Muscle layer of colon (tissue), 2 donors: Measurements from ENCODE around the gene FCER1G.
A peak's percentile ranks its signal among the peaks of the same experiment; 100 is the strongest.

ENCODE experiments used
- H3K27ac ChIP-seq: one replicate; pipeline ENCODE4 v1.7.0; 2013; ENCODE audit warnings: low read depth, mild to moderate bottlenecking, low read length, moderate library complexity
- H3K27me3 ChIP-seq, 2 donors: one replicate each; pipeline ENCODE4 v1.7.0; 2013; ENCODE audit warnings: low read length in 2 of 2, mild to moderate bottlenecking in 2 of 2; ENCODE audit not compliant: insufficient read depth in 2 of 2, control insufficient read depth in 1 of 2
- H3K36me3 ChIP-seq: one replicate; pipeline ENCODE4 v1.7.0; 2013; ENCODE audit warnings: mild to moderate bottlenecking, low read length; ENCODE audit not compliant: insufficient read depth
- H3K4me1 ChIP-seq: one replicate; pipeline ENCODE4 v1.7.0; 2013; ENCODE audit warnings: mild to moderate bottlenecking, low read length; ENCODE audit not compliant: insufficient read depth
- H3K4me3 ChIP-seq, 2 donors: one replicate each; pipeline ENCODE4 v1.7.0; 2013; ENCODE audit warnings: low read length in 2 of 2, low read depth in 1 of 2, mild to moderate bottlenecking in 1 of 2, moderate library complexity in 1 of 2
- H3K9ac ChIP-seq: one replicate; pipeline ENCODE4 v1.7.0; 2013; ENCODE audit warnings: low read length
- H3K9me3 ChIP-seq: one replicate; pipeline ENCODE4 v1.7.0; 2013; ENCODE audit warnings: mild to moderate bottlenecking, low read length
- donor health status: abdominal sarcoma.
- donor health status: Adenocarcinoma of cecum.

FCER1G gene

GRCh38 chr1:161175771-161176453 is 39.2 kb upstream of the FCER1G start:
- peaks cover 32% of the 10 kb centered on the region for H3K4me1 ChIP-seq
- peak overlapping the region; percentile 90 to 95 for H3K4me3 ChIP-seq
- peaks cover 42% of the 10 kb centered on the region for H3K36me3 ChIP-seq
- no peaks in the 10 kb centered on the region for H3K9me3 ChIP-seq
- H3K9ac ChIP-seq, result peak overlapping the region; percentile 74
- H3K27me3 ChIP-seq, result no peaks in the 10 kb centered on the region
- H3K27ac ChIP-seq, result peak overlapping the region; percentile 84

- no peaks in the 10 kb centered on the region for H3K27me3 ChIP-seq
- H3K36me3 ChIP-seq, result peaks cover 35% of the 10 kb centered on the region
- peak overlapping the region; percentile 74 for H3K9ac ChIP-seq
- no peaks in the 10 kb centered on the region for H3K9me3 ChIP-seq
- peak overlapping the region; percentile 84 for H3K27ac ChIP-seq
- peaks cover 32% of the 10 kb centered on the region for H3K4me1 ChIP-seq
- peak overlapping the region; percentile 90 to 95 for H3K4me3 ChIP-seq
Measured at GRCh38 chr1:161176468-161177111, 38.5 kb upstream of the FCER1G start.

- peaks cover 32% of the 10 kb centered on the region for H3K4me1 ChIP-seq
- H3K9ac ChIP-seq, result peak within 1 kb of the TSS; percentile 74
- peak within 1 kb of the TSS; percentile 84 for H3K27ac ChIP-seq
- no peaks in the 10 kb centered on the region for H3K27me3 ChIP-seq
- H3K9me3 ChIP-seq, result no peaks in the 10 kb centered on the region
- peaks cover 28% of the 10 kb centered on the region for H3K36me3 ChIP-seq
- peak within 1 kb of the TSS; percentile 90 to 95 for H3K4me3 ChIP-seq
Measured at GRCh38 chr1:161177112-161177935, 37.8 kb upstream of the FCER1G start, which contains the start of gene B4GALT3. TSS of gene B4GALT3 (minus strand) at chr1:161177507. CDS start at chr1:161176060, 1,447 bp downstream.

GRCh38 chr1:161177936-161178244 is 37.2 kb upstream of the FCER1G start:
- peaks cover 25% of the 10 kb centered on the region for H3K36me3 ChIP-seq
- no peaks in the 10 kb centered on the region for H3K9me3 ChIP-seq
- no peaks in the 10 kb centered on the region for H3K27me3 ChIP-seq
- peak overlapping the region; percentile 74 for H3K9ac ChIP-seq
- H3K4me1 ChIP-seq, result peaks cover 26% of the 10 kb centered on the region
- peak overlapping the region; percentile 90 to 95 for H3K4me3 ChIP-seq
- H3K27ac ChIP-seq, result peak overlapping the region; percentile 84

- Histone ChIP-seq H3K36me3 (peaks cover 10% of the 10 kb centered on the region), H3K4me3 (no peak overlapping the region)
Measured at GRCh38 chr1:161179698-161180097, 35.4 kb upstream of the FCER1G start.

GRCh38 chr1:161180639-161181038 is 34.5 kb upstream of the FCER1G start:
- Histone ChIP-seq H3K27me3 (no peaks in the 10 kb centered on the region), H3K9ac (no peak overlapping the region), H3K4me3 (no peak overlapping the region), H3K9me3 (no peaks in the 10 kb centered on the region), H3K27ac (no peak overlapping the region), H3K4me1 (peaks cover 18% of the 10 kb centered on the region), H3K36me3 (peaks cover 2% of the 10 kb centered on the region)

More at GRCh38 chr1:161179698-161180097, 35.4 kb upstream of the FCER1G start:
- H3K9ac ChIP-seq, result no peak overlapping the region
- no peak overlapping the region for H3K27ac ChIP-seq
- no peaks in the 10 kb centered on the region for H3K27me3 ChIP-seq
- H3K9me3 ChIP-seq, result no peaks in the 10 kb centered on the region
- peaks cover 21% of the 10 kb centered on the region for H3K4me1 ChIP-seq

GRCh38 chr1:161182214-161182613 is 32.9 kb upstream of the FCER1G start:
- no peak overlapping the region for H3K27ac ChIP-seq
- H3K9ac ChIP-seq, result no peak overlapping the region
- peaks cover 6% of the 10 kb centered on the region for H3K4me1 ChIP-seq
- H3K9me3 ChIP-seq, result no peaks in the 10 kb centered on the region
- H3K4me3 ChIP-seq, result no peak overlapping the region
- H3K27me3 ChIP-seq, result no peaks in the 10 kb centered on the region
- H3K36me3 ChIP-seq, result no peaks in the 10 kb centered on the region

GRCh38 chr1:161185282-161185682 is 29.8 kb upstream of the FCER1G start:
- Histone ChIP-seq H3K4me3 (no peak overlapping the region), H3K27me3 (no peaks in the 10 kb centered on the region), H3K4me1 (no peaks in the 10 kb centered on the region), H3K36me3 (no peaks in the 10 kb centered on the region), H3K9me3 (no peaks in the 10 kb centered on the region), H3K9ac (no peak overlapping the region), H3K27ac (no peak overlapping the region)

- no peaks in the 10 kb centered on the region for H3K4me1 ChIP-seq
- H3K9ac ChIP-seq, result no peak overlapping the region
Measured at GRCh38 chr1:161185732-161186311, 29.3 kb upstream of the FCER1G start.

GRCh38 chr1:161187311-161187710 is 27.8 kb upstream of the FCER1G start:
- no peak overlapping the region for H3K27ac ChIP-seq

More at GRCh38 chr1:161185732-161186311, 29.3 kb upstream of the FCER1G start:
- no peaks in the 10 kb centered on the region for H3K36me3 ChIP-seq
- H3K27me3 ChIP-seq, result no peaks in the 10 kb centered on the region
- no peaks in the 10 kb centered on the region for H3K9me3 ChIP-seq
- peak overlapping the region; percentile 25 for H3K27ac ChIP-seq
- no peak overlapping the region for H3K4me3 ChIP-seq

GRCh38 chr1:161188381-161188780 is 26.7 kb upstream of the FCER1G start:
- no peaks in the 10 kb centered on the region for H3K36me3 ChIP-seq
- H3K4me3 ChIP-seq, result no peak overlapping the region
- H3K27ac ChIP-seq, result no peak overlapping the region
- H3K9ac ChIP-seq, result no peak overlapping the region
- H3K4me1 ChIP-seq, result peaks cover 5% of the 10 kb centered on the region
- H3K9me3 ChIP-seq, result no peaks in the 10 kb centered on the region
- H3K27me3 ChIP-seq, result no peaks in the 10 kb centered on the region

More at GRCh38 chr1:161187311-161187710, 27.8 kb upstream of the FCER1G start:
- no peaks in the 10 kb centered on the region for H3K27me3 ChIP-seq
- no peak overlapping the region for H3K9ac ChIP-seq
- H3K4me1 ChIP-seq, result no peaks in the 10 kb centered on the region
- no peak overlapping the region for H3K4me3 ChIP-seq
- no peaks in the 10 kb centered on the region for H3K36me3 ChIP-seq
- no peaks in the 10 kb centered on the region for H3K9me3 ChIP-seq
